Astrocyte of the spinal cord (primary cell): ENCODE data around the gene ARNT2.

Source experiments
- DNase-seq: peaks from one replicate; pipeline ENCODE4 v3.0.0; 2011; ENCODE audit warnings: low read depth, low spot score
- H3K4me3 ChIP-seq: 2 replicates; pipeline ENCODE4 v1.5.1; 2011; ENCODE audit warnings: low read depth, mild to moderate bottlenecking, low read length, moderate library complexity
- CTCF ChIP-seq: IDR thresholded peaks from 2 replicates; pipeline ENCODE4 v1.5.1; 2012; ENCODE audit warnings: low read depth, mild to moderate bottlenecking, low read length, inconsistent platforms
- in situ Hi-C: cut with HindIII; loops from 2 replicates; pipeline ENCODE4 v1.10.0; 2017; ENCODE audit warnings: low sequenced_read_pairs

Gene ARNT2

GRCh38 chr15:80490431-80490990 is 86.3 kb downstream of the ARNT2 start:
- TF ChIP-seq CTCF, result no peak
- DNase-seq, result no peak
- H3K4me3 ChIP-seq, result no peak overlapping the region
- in situ Hi-C loops, result no loop called here

- DNase-seq, result no peak
- in situ Hi-C loops, result no loop called here
- TF ChIP-seq CTCF, result no peak
- H3K4me3 ChIP-seq, result no peak overlapping the region
These were observed 87.1 kb downstream of the ARNT2 start for GRCh38 chr15:80491163-80491847.

- in situ Hi-C loops, result no loop called here
- no peak overlapping the region for H3K4me3 ChIP-seq
- DNase-seq, result no peak
- TF ChIP-seq CTCF, result no peak
These were observed 88.2 kb downstream of the ARNT2 start for GRCh38 chr15:80492409-80492808.

- no peak for TF ChIP-seq CTCF
These were observed 88.7 kb downstream of the ARNT2 start for GRCh38 chr15:80492874-80493273.

GRCh38 chr15:80494351-80494751 is 90.2 kb downstream of the ARNT2 start:
- DNase-seq, result peak; percentile 76
- H3K4me3 ChIP-seq, result no peak overlapping the region
- in situ Hi-C loops, result no loop called here

More at GRCh38 chr15:80492874-80493273, 88.7 kb downstream of the ARNT2 start:
- H3K4me3 ChIP-seq, result no peak overlapping the region
- in situ Hi-C loops, result no loop called here
- DNase-seq, result no peak

GRCh38 chr15:80494756-80495155 is 90.6 kb downstream of the ARNT2 start:
- TF ChIP-seq CTCF, result no peak
- in situ Hi-C loops, result no loop called here
- no peak overlapping the region for H3K4me3 ChIP-seq
- no peak for DNase-seq

More at GRCh38 chr15:80494351-80494751, 90.2 kb downstream of the ARNT2 start:
- no peak for TF ChIP-seq CTCF
